Left colon (tissue), 2 donors: ENCODE data around the gene DCAF6. TPM values are rescaled to one million over a fixed set of nuclear protein-coding genes. Genes with fewer than 3 reads are reported as not detected.
"Not testable (repeated sequence)": the region's sequence is repeated elsewhere in the genome, so short reads cannot be mapped to it uniquely, and the experiment has no call there.

ENCODE experiments used
- ATAC-seq: fragments of 200-7000 bp; cut with Tn5 transposase; one replicate; pipeline ENCODE4 v1.9.1; 2020; ENCODE audit warnings: mild to moderate bottlenecking, moderate library complexity
- DNase-seq, 2 donors: peaks; one replicate each; pipeline ENCODE4 v3.0.0-alpha.2; 2020
- intact Hi-C, 2 donors: fragments of 100-400 bp; cut with DNase I in 1 of 2; cut with micrococcal nuclease in 1 of 2; formaldehyde crosslinking; loops; one replicate each; pipeline versions ENCODE4 v1.11.2 to v1.14.0; 2022; cut with DNase I, micrococcal nuclease
- long read RNA-seq: library from polyadenylated mRNA; unstranded; transcript quantifications from one replicate; pipeline ENCODE4 v2.0.0, GENCODE V29; 2021
- total RNA-seq, 2 donors: library from RNA; stranded (reverse); fragmentation: NEBNext Ultra II Directional; extraction: Animal tissue kit (Norgen Biotek cat#: 25700); gene quantifications; one replicate each; pipeline ENCODE4 v1.2.1, GENCODE V29; 2021
- donor health status: DM: no; HTN: no; CAD: no.
- donor health status: DM: yes; HTN: yes; CAD: no.

DCAF6 gene
- 10 to 100 TPM; 60.0 to 60.2 TPM for total RNA-seq
- long read RNA-seq, transcript DCAF6-201 (19 exons, 3,186 nt) = major isoform, 11 of 44 reads
- long read RNA-seq, transcript DCAF6-203 (20 exons, 3,302 nt) = minor isoform, 6 of 44 reads
- long read RNA-seq, partial matches to known transcripts = 21 of 44 reads
- long read RNA-seq, other reads (novel, unspliced or antisense) = 6 of 44 reads

- DNase-seq (peak; percentile 95 to 98), ATAC-seq (peak; percentile 83)
- intact Hi-C loops = loop anchor here in 1 of 2 donors (10.0 kb wide), 1 partner anchor 221 kb away; no protein-coding TSS in a partner anchor
These were observed at the start of gene DCAF6 for GRCh38 chr1:167936068-167936929. DCAF6 (plus strand) TSS chr1:167936683; CDS start chr1:167936912, 229 bp downstream.

- ATAC-seq, intact Hi-C loops, DNase-seq: not testable (repeated sequence)
These were observed 49.3 kb upstream of the DCAF6 start for GRCh38 chr1:167887187-167887586.

- ATAC-seq (no peak), DNase-seq (no peak)
- intact Hi-C loops = no loop called here
These were observed 46.1 kb upstream of the DCAF6 start for GRCh38 chr1:167890400-167890799.

- intact Hi-C loops = no loop called here
- no peak for DNase-seq
- ATAC-seq = no peak
These were observed 42.7 kb upstream of the DCAF6 start for GRCh38 chr1:167893798-167894197.

- DNase-seq = no peak
- no peak for ATAC-seq
- intact Hi-C loops = no loop called here
These were observed 37.8 kb upstream of the DCAF6 start for GRCh38 chr1:167898578-167899222.

- ATAC-seq (no peak), DNase-seq (no peak)
- intact Hi-C loops = no loop called here
These were observed 37.2 kb upstream of the DCAF6 start for GRCh38 chr1:167899253-167899681.

GRCh38 chr1:167900907-167901306 lies 35.6 kb upstream of the DCAF6 start:
- intact Hi-C loops = no loop called here
- peak; percentile 96 for ATAC-seq
- no peak for DNase-seq

GRCh38 chr1:167904652-167905130 lies 31.8 kb upstream of the DCAF6 start:
- ATAC-seq (no peak), DNase-seq (no peak)
- intact Hi-C loops = no loop called here

GRCh38 chr1:167905182-167905581 lies 31.3 kb upstream of the DCAF6 start:
- ATAC-seq = no peak
- DNase-seq = no peak
- intact Hi-C loops = no loop called here

GRCh38 chr1:167905671-167906070 lies 30.8 kb upstream of the DCAF6 start:
- intact Hi-C loops = no loop called here
- ATAC-seq (no peak), DNase-seq (no peak)

- no peak for ATAC-seq
- DNase-seq = no peak
- intact Hi-C loops = no loop called here
These were observed 26.7 kb upstream of the DCAF6 start for GRCh38 chr1:167909691-167910180.

- ATAC-seq (peak; percentile 18), DNase-seq (no peak)
- intact Hi-C loops = no loop called here
These were observed 26.0 kb upstream of the DCAF6 start for GRCh38 chr1:167910530-167910929.

GRCh38 chr1:167911413-167911812 lies 25.1 kb upstream of the DCAF6 start:
- ATAC-seq = peak; percentile 11
- no peak for DNase-seq
- intact Hi-C loops = no loop called here

- ATAC-seq (no peak), DNase-seq (no peak)
- intact Hi-C loops = no loop called here
These were observed 24.2 kb upstream of the DCAF6 start for GRCh38 chr1:167912294-167912693.

- peak; percentile 50 for ATAC-seq
- intact Hi-C loops = no loop called here
- DNase-seq = peak; percentile 43 to 46
These were observed 22.5 kb upstream of the DCAF6 start, which contains the start of gene ADCY10 for GRCh38 chr1:167913895-167914496. ADCY10 (minus strand) TSS chr1:167914134; CDS start chr1:167905140, 8,994 bp downstream.

GRCh38 chr1:167915569-167915968 lies 20.9 kb upstream of the DCAF6 start:
- ATAC-seq (no peak), DNase-seq (no peak)
- intact Hi-C loops = no loop called here

- peak; percentile 82 for ATAC-seq
- DNase-seq = no peak
- intact Hi-C loops = no loop called here
These were observed 19.5 kb upstream of the DCAF6 start for GRCh38 chr1:167916766-167917511.

GRCh38 chr1:167922023-167922422 lies 14.5 kb upstream of the DCAF6 start:
- DNase-seq = no peak
- no peak for ATAC-seq
- intact Hi-C loops = no loop called here
